SK-N-SH treated with all-trans-retinoic acid at 6 μM for 48 hours (cell line): ENCODE results near the gene SUGP1.

Experiments
- ATAC-seq: fragments of 200-7000 bp; cut with Tn5 transposase; 3 replicates; pipeline ENCODE4 v1.9.1; 2020; ENCODE audit warnings: mild to moderate bottlenecking, moderate library complexity
- ARNTL ChIP-seq: fragments of 450-650 bp; formaldehyde crosslinking; IDR thresholded peaks from 2 replicates; pipeline ENCODE4 v1.5.0; 2020; ENCODE audit warnings: low read depth, mild to moderate bottlenecking, moderate library complexity, borderline replicate concordance
- ESRRG ChIP-seq: fragments of 250-450 bp; sonication (Bioruptor Pico); IDR thresholded peaks from 2 replicates; pipeline ENCODE4 v1.6.1; 2021; ENCODE audit warnings: mild to moderate bottlenecking
- RARB ChIP-seq: fragments of 250-450 bp; sonication (Bioruptor Pico); IDR thresholded peaks from 2 replicates; pipeline ENCODE4 v1.8.0; 2021; ENCODE audit warnings: mild to moderate bottlenecking, moderate library complexity
- SNAI2 ChIP-seq: fragments of 250-450 bp; sonication (Bioruptor Pico); IDR thresholded peaks from 2 replicates; pipeline ENCODE4 v1.5.0; 2020; ENCODE audit warnings: mild to moderate bottlenecking, moderate library complexity
- TOX ChIP-seq: fragments of 250-450 bp; sonication (Bioruptor Pico); IDR thresholded peaks from 2 replicates; pipeline ENCODE4 v1.8.0; 2021; ENCODE audit warnings: mild to moderate bottlenecking, moderate library complexity, borderline replicate concordance
- ZFP3 ChIP-seq: fragments of 250-450 bp; sonication (Bioruptor Pico); IDR thresholded peaks from 2 replicates; pipeline ENCODE4 v1.5.0; 2020; ENCODE audit warnings: mild to moderate bottlenecking, moderate library complexity
- ZFP30 ChIP-seq: fragments of 450-650 bp; formaldehyde crosslinking; IDR thresholded peaks from 2 replicates; pipeline ENCODE4 v1.5.0; 2022; ENCODE audit warnings: mild to moderate bottlenecking, moderate library complexity
- ZNF70 ChIP-seq: fragments of 450-650 bp; formaldehyde crosslinking; IDR thresholded peaks from 2 replicates; pipeline ENCODE4 v1.5.0; 2020; ENCODE audit warnings: mild to moderate bottlenecking, moderate library complexity

SUGP1 gene

DNA sequence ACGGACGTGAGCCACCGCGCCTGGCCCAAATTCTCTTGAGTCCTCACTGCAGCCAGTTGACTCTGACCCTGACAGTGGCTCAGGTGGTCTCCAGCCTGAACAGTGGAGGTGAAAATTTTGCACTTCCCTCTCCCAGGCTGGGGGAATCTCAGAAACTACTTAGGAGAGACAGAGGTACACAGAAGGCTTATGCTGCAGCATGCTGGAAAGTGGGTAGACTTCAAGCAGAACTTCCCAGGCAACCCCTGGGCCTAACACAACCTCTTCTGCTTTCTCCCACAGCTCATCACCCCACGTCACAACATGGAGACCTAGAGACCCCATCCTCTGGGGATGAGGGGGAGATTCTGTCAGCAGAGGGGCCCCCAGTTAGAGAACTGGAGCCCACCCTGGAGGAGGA, 94.1 kb downstream of the SUGP1 start:
- TF ChIP-seq ZNF70 (CRISPR knock-in tag) (no peak), ZFP3 (CRISPR knock-in tag) (no peak), ESRRG (no peak), TOX (CRISPR knock-in tag) (no peak), ZFP30 (CRISPR knock-in tag) (no peak), ARNTL (CRISPR knock-in tag) (no peak), RARB (no peak), SNAI2 (CRISPR knock-in tag) (no peak)
- ATAC-seq = no peak
